ENCODE results near the gene FBRS. TPM values are rescaled to one million over a fixed set of nuclear protein-coding genes. Genes with fewer than 3 reads are reported as not detected.
"Not testable (repeated sequence)": the region's sequence is repeated elsewhere in the genome, so short reads cannot be mapped to it uniquely, and the experiment has no call there.

FBRS gene
- polyA plus RNA-seq, 4 donors, result 39.7 to 97.0 (median 67.1) TPM

GRCh38 chr16:30697264-30698138 lies 39.3 kb downstream of the FBRS start:
- DNase-seq (ENCODE audit: low read depth in 4 of 4, low spot score in 2 of 4), result peak in 2 of 4 donors; percentile 11 to 29

GRCh38 chr16:30698139-30698815 lies 40.0 kb downstream of the FBRS start:
- DNase-seq (ENCODE audit: low read depth in 4 of 4, low spot score in 2 of 4), result peak; percentile 91 to 96 (median 94)

- peak; percentile 65 to 87 (median 70) for DNase-seq (ENCODE audit: low read depth in 4 of 4, low spot score in 2 of 4)
Observed at GRCh38 chr16:30698816-30699614, 40.8 kb downstream of the FBRS start, which contains the start of gene SRCAP. Gene SRCAP, plus strand, starts transcription at chr16:30699171. Its CDS starts 1,654 bp downstream, at chr16:30700825.

- DNase-seq (ENCODE audit: low read depth in 4 of 4, low spot score in 2 of 4), result no peak
Observed at GRCh38 chr16:30699615-30700099, 41.4 kb downstream of the FBRS start.

GRCh38 chr16:30700491-30700890 lies 42.3 kb downstream of the FBRS start:
- no peak for DNase-seq (ENCODE audit: low read depth in 4 of 4, low spot score in 2 of 4)

- DNase-seq (ENCODE audit: low read depth in 4 of 4, low spot score in 2 of 4), result no peak
Observed at GRCh38 chr16:30700971-30701370, 42.7 kb downstream of the FBRS start.

GRCh38 chr16:30703071-30703470 lies 44.8 kb downstream of the FBRS start:
- not testable (repeated sequence) for DNase-seq (ENCODE audit: low read depth in 4 of 4, low spot score in 2 of 4)

- no peak for DNase-seq (ENCODE audit: low read depth in 4 of 4, low spot score in 2 of 4)
Observed at GRCh38 chr16:30703971-30704370, 45.7 kb downstream of the FBRS start.

- no peak for DNase-seq (ENCODE audit: low read depth in 4 of 4, low spot score in 2 of 4)
Observed at GRCh38 chr16:30706046-30706445, 47.8 kb downstream of the FBRS start.

GRCh38 chr16:30710971-30711370 lies 52.7 kb downstream of the FBRS start:
- no peak for DNase-seq (ENCODE audit: low read depth in 4 of 4, low spot score in 2 of 4)

- no peak for DNase-seq (ENCODE audit: low read depth in 4 of 4, low spot score in 2 of 4)
Observed at GRCh38 chr16:30711712-30712111, 53.5 kb downstream of the FBRS start.

GRCh38 chr16:30715750-30716445 lies 57.7 kb downstream of the FBRS start:
- no peak for DNase-seq (ENCODE audit: low read depth in 4 of 4, low spot score in 2 of 4)

GRCh38 chr16:30720086-30720485 lies 61.9 kb downstream of the FBRS start:
- no peak for DNase-seq (ENCODE audit: low read depth in 4 of 4, low spot score in 2 of 4)

Other genes starting within 250 kb of the FBRS start
- gene DCTPP1, start 228.4 kb upstream of the FBRS start, polyA plus RNA-seq (ENCODE audit: insufficient read length in 4 of 4), result 10 to 100 TPM; 44.1 to 64.1 (median 48.8) TPM
- 100 to 1,000 TPM in 1 of 4 donors, 10 to 100 TPM in 3; 84.0 to 104 (median 94.8) TPM for gene SEPHS2, start 212.6 kb upstream of the FBRS start, polyA plus RNA-seq (ENCODE audit: insufficient read length in 4 of 4)
- 1 to 10 TPM; 1.0 to 3.5 (median 1.7) TPM for gene ITGAL, start 185.7 kb upstream of the FBRS start, polyA plus RNA-seq (ENCODE audit: insufficient read length in 4 of 4)
- 10 to 100 TPM; 47.3 to 73.7 (median 63.8) TPM for gene ZNF768, start 131.9 kb upstream of the FBRS start, polyA plus RNA-seq (ENCODE audit: insufficient read length in 4 of 4)
- 10 to 100 TPM in 3 of 4 donors, 1 to 10 TPM in 1; 9.1 to 12.3 (median 11.3) TPM for gene ZNF747, start 123.6 kb upstream of the FBRS start, polyA plus RNA-seq (ENCODE audit: insufficient read length in 4 of 4)
- 10 to 100 TPM in 3 of 4 donors, 1 to 10 TPM in 1; 9.4 to 18.6 (median 15.0) TPM for gene ZNF764, start 100.1 kb upstream of the FBRS start, polyA plus RNA-seq (ENCODE audit: insufficient read length in 4 of 4)
- gene ZNF688, start 86.7 kb upstream of the FBRS start, polyA plus RNA-seq (ENCODE audit: insufficient read length in 4 of 4), result 10 to 100 TPM; 11.3 to 18.5 (median 15.8) TPM
- 10 to 100 TPM; 17.5 to 36.5 (median 27.8) TPM for gene ZNF785, start 72.7 kb upstream of the FBRS start, polyA plus RNA-seq (ENCODE audit: insufficient read length in 4 of 4)
- 10 to 100 TPM; 12.8 to 16.0 (median 14.4) TPM for gene ZNF689, start 48.0 kb upstream of the FBRS start, polyA plus RNA-seq (ENCODE audit: insufficient read length in 4 of 4)
- gene PRR14, start 7.5 kb upstream of the FBRS start, polyA plus RNA-seq (ENCODE audit: insufficient read length in 4 of 4), result 10 to 100 TPM; 38.2 to 54.8 (median 46.0) TPM
- 10 to 100 TPM; 23.0 to 62.5 (median 37.3) TPM for gene SRCAP, start 40.7 kb downstream of the FBRS start, polyA plus RNA-seq (ENCODE audit: insufficient read length in 4 of 4)
- gene PHKG2, start 90.0 kb downstream of the FBRS start, polyA plus RNA-seq (ENCODE audit: insufficient read length in 4 of 4), result 10 to 100 TPM; 22.9 to 44.4 (median 33.9) TPM
- gene CFAP119, start 103.6 kb downstream of the FBRS start, polyA plus RNA-seq (ENCODE audit: insufficient read length in 4 of 4), result 10 to 100 TPM in 2 of 4 donors, 1 to 10 TPM in 2; 7.8 to 12.1 (median 10.2) TPM
- gene RNF40, start 103.9 kb downstream of the FBRS start, polyA plus RNA-seq (ENCODE audit: insufficient read length in 4 of 4), result 100 to 1,000 TPM; 112 to 130 (median 120) TPM
- gene ZNF629, start 128.8 kb downstream of the FBRS start, polyA plus RNA-seq (ENCODE audit: insufficient read length in 4 of 4), result 10 to 100 TPM; 25.7 to 29.5 (median 27.2) TPM
- gene BCL7C, start 235.6 kb downstream of the FBRS start, polyA plus RNA-seq (ENCODE audit: insufficient read length in 4 of 4), result 10 to 100 TPM; 38.4 to 57.2 (median 44.5) TPM
- gene CTF1, start 238.2 kb downstream of the FBRS start, polyA plus RNA-seq (ENCODE audit: insufficient read length in 4 of 4), result 1 to 10 TPM; 6.2 to 9.8 (median 7.7) TPM